Activated CD4-positive, alpha-beta T cell treated with anti-CD3 and anti-CD28 coated beads for 24 hours (primary cell): Measurements from ENCODE around the gene PKNOX1.
"Not testable (repeated sequence)": the region's sequence is repeated elsewhere in the genome, so short reads cannot be mapped to it uniquely, and the experiment has no call there.

Experiments used
- DNase-seq, 2 donors: peaks; one replicate each; pipeline ENCODE4 v3.0.0-alpha.2; 2020; ENCODE audit warnings: low read depth in 2 of 2

The PKNOX1 gene

GRCh38 chr21:43045876-43046821 is 71.8 kb downstream of the PKNOX1 start:
- not testable (repeated sequence) for DNase-seq

GRCh38 chr21:43053112-43053511 is 78.8 kb downstream of the PKNOX1 start:
- not testable (repeated sequence) for DNase-seq

- DNase-seq: not testable (repeated sequence)
These were observed 88.7 kb downstream of the PKNOX1 start for GRCh38 chr21:43062955-43063664.

- DNase-seq: not testable (repeated sequence)
These were observed 90.0 kb downstream of the PKNOX1 start for GRCh38 chr21:43064265-43064917.

- not testable (repeated sequence) for DNase-seq
These were observed 91.6 kb downstream of the PKNOX1 start for GRCh38 chr21:43065991-43066390.

GRCh38 chr21:43066690-43067089 is 92.3 kb downstream of the PKNOX1 start:
- not testable (repeated sequence) for DNase-seq

GRCh38 chr21:43068065-43068464 is 93.7 kb downstream of the PKNOX1 start:
- DNase-seq: not testable (repeated sequence)

GRCh38 chr21:43069682-43070081 is 95.3 kb downstream of the PKNOX1 start:
- not testable (repeated sequence) for DNase-seq

GRCh38 chr21:43072742-43073141 is 98.4 kb downstream of the PKNOX1 start:
- DNase-seq: not testable (repeated sequence)

- DNase-seq: not testable (repeated sequence)
These were observed 100.2 kb downstream of the PKNOX1 start for GRCh38 chr21:43074401-43075169.

GRCh38 chr21:43075170-43076022 is 101.0 kb downstream of the PKNOX1 start, which contains the start of gene CBS:
TSS of gene CBS (minus strand) at chr21:43075835. CDS start at chr21:43072193, 3,642 bp downstream.
- not testable (repeated sequence) for DNase-seq

GRCh38 chr21:43076023-43076637 is 101.8 kb downstream of the PKNOX1 start:
- not testable (repeated sequence) for DNase-seq

- DNase-seq: not testable (repeated sequence)
These were observed 102.3 kb downstream of the PKNOX1 start for GRCh38 chr21:43076643-43077042.

GRCh38 chr21:43082587-43083300 is 108.4 kb downstream of the PKNOX1 start:
- DNase-seq: not testable (repeated sequence)
